ENCODE measurements around the gene RNU1-3.
"Not testable (repeated sequence)": the region's sequence is repeated elsewhere in the genome, so short reads cannot be mapped to it uniquely, and the experiment has no call there.

The RNU1-3 gene

GRCh38 chr1:16693449-16694307 lies 26.9 kb upstream of the RNU1-3 start:
- H3K27ac ChIP-seq (ENCODE audit: low read depth, low read length); H3K79me2 ChIP-seq (ENCODE audit: control insufficient read depth, insufficient read depth, low read length, unreplicated experiment); H2AFZ ChIP-seq (ENCODE audit: low read length, unreplicated experiment); H3K36me3 ChIP-seq (ENCODE audit: insufficient read depth, low read length); H3K4me1 ChIP-seq (ENCODE audit: control insufficient read depth, insufficient read depth, low read length, unreplicated experiment); H3K4me3 ChIP-seq (ENCODE audit: low read depth, low read length); H3K27me3 ChIP-seq (ENCODE audit: insufficient read depth, low read length): not testable (repeated sequence)

GRCh38 chr1:16692717-16693448 lies 26.1 kb upstream of the RNU1-3 start:
- H3K4me1 ChIP-seq (ENCODE audit: control insufficient read depth, insufficient read depth, low read length, unreplicated experiment); H3K27me3 ChIP-seq (ENCODE audit: insufficient read depth, low read length); H2AFZ ChIP-seq (ENCODE audit: low read length, unreplicated experiment); H3K79me2 ChIP-seq (ENCODE audit: control insufficient read depth, insufficient read depth, low read length, unreplicated experiment); H3K4me3 ChIP-seq (ENCODE audit: low read depth, low read length); H3K36me3 ChIP-seq (ENCODE audit: insufficient read depth, low read length); H3K27ac ChIP-seq (ENCODE audit: low read depth, low read length): not testable (repeated sequence)

DNA sequence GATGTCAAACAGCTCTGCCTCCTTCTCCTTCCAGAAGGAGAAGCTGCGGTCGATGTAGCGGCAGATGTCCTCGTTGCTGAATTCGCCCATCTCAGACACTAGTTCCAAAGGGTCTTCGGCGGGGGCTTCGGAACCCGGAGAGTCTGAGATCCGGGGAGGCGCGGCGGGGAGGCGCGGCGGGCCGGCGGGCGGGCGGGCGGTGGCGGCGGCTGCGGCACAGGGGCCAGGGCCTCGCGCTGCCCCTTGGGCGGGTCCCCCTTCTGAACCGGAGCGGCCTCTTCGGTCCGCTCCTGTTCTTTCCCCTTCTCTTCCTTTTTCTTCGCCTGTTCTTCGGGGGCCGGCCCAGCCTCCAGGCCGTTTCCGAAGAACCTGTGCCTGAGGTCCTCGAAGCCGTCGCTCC lies 25.5 kb upstream of the RNU1-3 start:
- not testable (repeated sequence) for H3K27ac ChIP-seq (ENCODE audit: low read depth, low read length); H3K27me3 ChIP-seq (ENCODE audit: insufficient read depth, low read length); H3K36me3 ChIP-seq (ENCODE audit: insufficient read depth, low read length); H3K79me2 ChIP-seq (ENCODE audit: control insufficient read depth, insufficient read depth, low read length, unreplicated experiment); H3K4me1 ChIP-seq (ENCODE audit: control insufficient read depth, insufficient read depth, low read length, unreplicated experiment); H2AFZ ChIP-seq (ENCODE audit: low read length, unreplicated experiment); H3K4me3 ChIP-seq (ENCODE audit: low read depth, low read length)

- H3K4me1 ChIP-seq (ENCODE audit: control insufficient read depth, insufficient read depth, low read length, unreplicated experiment); H3K27ac ChIP-seq (ENCODE audit: low read depth, low read length); H3K27me3 ChIP-seq (ENCODE audit: insufficient read depth, low read length); H3K4me3 ChIP-seq (ENCODE audit: low read depth, low read length); H3K36me3 ChIP-seq (ENCODE audit: insufficient read depth, low read length); H2AFZ ChIP-seq (ENCODE audit: low read length, unreplicated experiment); H3K79me2 ChIP-seq (ENCODE audit: control insufficient read depth, insufficient read depth, low read length, unreplicated experiment): not testable (repeated sequence)
Measured at GRCh38 chr1:16690971-16691682, 24.4 kb upstream of the RNU1-3 start.

GRCh38 chr1:16687132-16687800 lies 20.5 kb upstream of the RNU1-3 start:
- H3K4me1 ChIP-seq (ENCODE audit: control insufficient read depth, insufficient read depth, low read length, unreplicated experiment); H2AFZ ChIP-seq (ENCODE audit: low read length, unreplicated experiment); H3K79me2 ChIP-seq (ENCODE audit: control insufficient read depth, insufficient read depth, low read length, unreplicated experiment); H3K27ac ChIP-seq (ENCODE audit: low read depth, low read length); H3K4me3 ChIP-seq (ENCODE audit: low read depth, low read length); H3K36me3 ChIP-seq (ENCODE audit: insufficient read depth, low read length): not testable (repeated sequence)
- peaks cover 10% of the 10 kb centered on the region for H3K27me3 ChIP-seq (ENCODE audit: insufficient read depth, low read length)

DNA sequence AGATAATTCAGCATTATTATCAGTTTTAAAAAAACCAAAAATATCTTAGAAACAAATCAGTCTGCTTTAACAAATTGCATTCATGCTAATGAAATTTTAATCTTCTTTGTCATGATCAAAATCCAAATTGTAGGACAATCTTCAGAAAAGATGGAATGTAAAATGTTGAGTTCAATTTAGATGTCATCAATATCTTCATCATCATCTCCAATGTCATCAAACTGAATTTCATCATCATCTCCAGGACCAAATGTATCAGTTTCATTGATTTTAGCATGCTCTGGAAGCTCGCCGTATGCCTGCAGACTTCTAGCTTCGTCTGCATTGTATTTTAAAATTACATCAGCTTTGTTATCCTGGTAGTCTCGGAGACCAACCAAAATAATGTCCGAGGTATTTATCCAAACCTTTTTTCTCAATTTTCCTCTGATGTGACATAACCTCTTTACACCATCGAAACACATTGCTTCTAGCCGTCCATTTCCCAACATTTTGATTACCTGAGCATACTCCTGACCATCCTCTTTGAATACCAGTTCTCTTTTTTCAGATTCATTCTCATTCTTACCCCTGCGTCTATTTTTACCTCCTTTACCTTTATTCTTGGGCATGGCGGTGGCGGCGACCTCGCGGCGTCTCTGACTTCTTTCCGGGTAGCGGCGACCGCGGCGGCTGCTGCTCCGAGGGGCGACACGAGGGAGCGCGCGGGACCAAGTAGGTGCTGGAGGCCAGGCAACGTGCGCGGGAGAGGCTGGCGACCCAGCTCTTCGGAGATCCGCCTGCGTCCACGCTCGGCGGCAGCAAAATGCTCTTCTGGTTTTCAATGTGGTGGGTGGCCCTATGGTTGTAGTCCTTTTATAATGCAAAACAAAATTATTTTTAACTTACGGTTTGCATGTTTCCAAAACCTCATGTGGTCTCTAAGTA lies 19.0 kb upstream of the RNU1-3 start:
- not testable (repeated sequence) for H2AFZ ChIP-seq (ENCODE audit: low read length, unreplicated experiment); H3K36me3 ChIP-seq (ENCODE audit: insufficient read depth, low read length); H3K27ac ChIP-seq (ENCODE audit: low read depth, low read length); H3K4me1 ChIP-seq (ENCODE audit: control insufficient read depth, insufficient read depth, low read length, unreplicated experiment); H3K79me2 ChIP-seq (ENCODE audit: control insufficient read depth, insufficient read depth, low read length, unreplicated experiment)
- 0 out of 2 replicates have a peak overlapping the region, but pooled peaks have one; percentile 16 for H3K4me3 ChIP-seq (ENCODE audit: low read depth, low read length)
- peaks cover 10% of the 10 kb centered on the region for H3K27me3 ChIP-seq (ENCODE audit: insufficient read depth, low read length)

DNA sequence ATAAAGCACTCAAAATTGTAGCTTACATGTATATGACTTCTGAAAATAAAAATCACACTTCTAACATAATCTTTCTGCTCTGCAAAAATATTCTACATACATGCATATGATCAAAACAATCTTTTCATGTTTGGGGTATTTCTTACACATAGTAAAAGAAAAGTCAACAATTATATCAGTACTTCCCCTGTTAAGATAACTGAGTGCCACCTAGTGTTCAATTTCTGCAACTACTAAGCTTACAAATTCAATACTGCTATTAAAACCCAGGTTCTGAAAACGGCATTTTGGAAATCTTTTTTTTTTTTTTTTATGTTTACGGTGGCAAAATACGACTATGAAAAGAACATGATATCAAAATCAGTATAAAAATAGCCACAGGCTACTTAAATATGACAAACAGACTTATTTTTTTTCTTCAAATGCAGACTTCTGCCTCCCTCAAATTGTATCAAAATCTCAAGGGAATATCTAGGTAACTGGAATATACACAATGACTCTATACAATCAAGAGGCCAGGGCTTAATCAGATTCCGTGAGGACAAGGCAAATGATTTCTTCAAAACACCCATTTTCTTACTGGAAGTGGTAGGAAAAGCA lies 18.1 kb upstream of the RNU1-3 start:
- H3K27me3 ChIP-seq (ENCODE audit: insufficient read depth, low read length) = peaks cover 12% of the 10 kb centered on the region
- H2AFZ ChIP-seq (ENCODE audit: low read length, unreplicated experiment); H3K27ac ChIP-seq (ENCODE audit: low read depth, low read length); H3K4me1 ChIP-seq (ENCODE audit: control insufficient read depth, insufficient read depth, low read length, unreplicated experiment); H3K79me2 ChIP-seq (ENCODE audit: control insufficient read depth, insufficient read depth, low read length, unreplicated experiment); H3K36me3 ChIP-seq (ENCODE audit: insufficient read depth, low read length); H3K4me3 ChIP-seq (ENCODE audit: low read depth, low read length): not testable (repeated sequence)

DNA sequence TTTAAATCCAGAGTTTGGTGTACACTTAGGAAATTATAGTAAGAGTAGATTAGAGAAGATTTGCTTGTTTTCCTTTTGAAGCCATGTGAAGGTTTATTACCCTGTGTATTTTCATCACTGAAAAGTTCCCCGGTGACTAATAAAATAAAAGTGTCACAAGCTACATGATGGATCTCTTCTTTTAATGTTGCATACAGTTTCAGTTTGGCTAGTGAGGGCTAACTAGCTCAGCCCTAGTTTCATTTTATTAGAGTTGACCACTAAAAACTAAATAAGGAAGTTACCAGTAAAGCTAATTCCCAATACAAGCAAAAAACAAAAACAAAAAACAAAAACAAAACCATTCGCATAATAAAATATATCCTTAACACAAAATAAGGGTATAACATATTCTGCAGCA lies 17.4 kb upstream of the RNU1-3 start:
- H3K79me2 ChIP-seq (ENCODE audit: control insufficient read depth, insufficient read depth, low read length, unreplicated experiment); H3K4me1 ChIP-seq (ENCODE audit: control insufficient read depth, insufficient read depth, low read length, unreplicated experiment); H3K27ac ChIP-seq (ENCODE audit: low read depth, low read length); H2AFZ ChIP-seq (ENCODE audit: low read length, unreplicated experiment); H3K36me3 ChIP-seq (ENCODE audit: insufficient read depth, low read length); H3K4me3 ChIP-seq (ENCODE audit: low read depth, low read length): not testable (repeated sequence)
- peaks cover 18% of the 10 kb centered on the region for H3K27me3 ChIP-seq (ENCODE audit: insufficient read depth, low read length)

DNA sequence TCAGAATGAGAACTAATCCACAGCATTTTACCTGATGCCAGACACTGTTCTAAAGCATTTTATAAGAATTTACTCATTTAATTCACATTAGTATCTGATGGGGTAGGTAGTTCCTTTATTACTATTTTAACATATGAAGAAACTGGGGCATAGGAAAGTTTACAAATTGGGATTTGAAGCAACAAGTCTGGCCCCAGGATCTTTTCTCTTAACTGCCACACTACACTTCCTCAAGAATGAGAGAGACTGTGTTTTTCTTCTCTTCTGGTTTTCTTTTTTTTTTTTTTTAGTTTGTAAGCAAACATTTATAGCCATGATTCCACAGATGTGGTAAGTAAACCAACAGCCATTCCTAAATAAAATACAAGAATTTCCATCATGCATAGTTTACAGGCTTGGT lies 16.1 kb upstream of the RNU1-3 start:
- H3K36me3 ChIP-seq (ENCODE audit: insufficient read depth, low read length); H3K79me2 ChIP-seq (ENCODE audit: control insufficient read depth, insufficient read depth, low read length, unreplicated experiment); H3K27ac ChIP-seq (ENCODE audit: low read depth, low read length); H3K4me3 ChIP-seq (ENCODE audit: low read depth, low read length); H2AFZ ChIP-seq (ENCODE audit: low read length, unreplicated experiment); H3K4me1 ChIP-seq (ENCODE audit: control insufficient read depth, insufficient read depth, low read length, unreplicated experiment): not testable (repeated sequence)
- peaks cover 26% of the 10 kb centered on the region for H3K27me3 ChIP-seq (ENCODE audit: insufficient read depth, low read length)
